ENCODE measurements around the gene PIR.

Gene PIR

DNA sequence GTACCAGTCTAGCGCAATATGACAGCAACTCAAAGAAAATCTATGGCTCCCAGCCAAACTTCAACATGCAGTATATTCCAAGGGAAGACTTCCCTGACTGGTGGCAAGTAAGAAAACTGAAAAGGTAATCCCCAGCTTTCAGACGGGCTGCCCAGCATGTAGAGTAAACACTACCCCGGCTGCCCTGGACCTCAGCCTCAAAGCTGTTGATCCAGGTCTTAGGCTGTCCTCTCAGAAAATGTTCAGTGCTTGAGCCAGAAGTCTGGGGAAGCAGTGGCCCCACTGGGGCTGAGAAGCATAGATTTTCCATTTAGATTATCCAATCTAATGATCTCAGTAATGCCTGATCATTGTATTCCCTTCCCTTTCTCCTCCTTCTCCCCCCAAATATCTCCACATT lies 29.3 kb upstream of the PIR start:
- TF ChIP-seq, protein P1, sequence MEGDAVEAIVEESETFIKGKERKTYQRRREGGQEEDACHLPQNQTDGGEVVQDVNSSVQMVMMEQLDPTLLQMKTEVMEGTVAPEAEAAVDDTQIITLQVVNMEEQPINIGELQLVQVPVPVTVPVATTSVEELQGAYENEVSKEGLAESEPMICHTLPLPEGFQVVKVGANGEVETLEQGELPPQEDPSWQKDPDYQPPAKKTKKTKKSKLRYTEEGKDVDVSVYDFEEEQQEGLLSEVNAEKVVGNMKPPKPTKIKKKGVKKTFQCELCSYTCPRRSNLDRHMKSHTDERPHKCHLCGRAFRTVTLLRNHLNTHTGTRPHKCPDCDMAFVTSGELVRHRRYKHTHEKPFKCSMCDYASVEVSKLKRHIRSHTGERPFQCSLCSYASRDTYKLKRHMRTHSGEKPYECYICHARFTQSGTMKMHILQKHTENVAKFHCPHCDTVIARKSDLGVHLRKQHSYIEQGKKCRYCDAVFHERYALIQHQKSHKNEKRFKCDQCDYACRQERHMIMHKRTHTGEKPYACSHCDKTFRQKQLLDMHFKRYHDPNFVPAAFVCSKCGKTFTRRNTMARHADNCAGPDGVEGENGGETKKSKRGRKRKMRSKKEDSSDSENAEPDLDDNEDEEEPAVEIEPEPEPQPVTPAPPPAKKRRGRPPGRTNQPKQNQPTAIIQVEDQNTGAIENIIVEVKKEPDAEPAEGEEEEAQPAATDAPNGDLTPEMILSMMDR (IDR thresholded peaks at IDR 0.05; ENCODE audit: low read depth, low read length), result no peak
- in situ Hi-C loops (cut with HindIII; ENCODE audit: low sequenced_read_pairs), result no loop called here
- no peak for DNase-seq (ENCODE audit: low read depth, low spot score)

GRCh38 chrX:15515931-15516330 lies 22.8 kb upstream of the PIR start:
- in situ Hi-C loops (cut with HindIII; ENCODE audit: low sequenced_read_pairs), result no loop called here
- TF ChIP-seq, protein P1 (IDR thresholded peaks at IDR 0.05; ENCODE audit: low read depth, low read length), result no peak
- DNase-seq (ENCODE audit: low read depth, low spot score), result no peak
- no peak overlapping the region for H3K4me3 ChIP-seq (ENCODE audit: low read depth, low read length)

More for the DNA sequence above, 29.3 kb upstream of the PIR start:
- no peak overlapping the region for H3K4me3 ChIP-seq (ENCODE audit: low read depth, low read length)

- TF ChIP-seq, protein P1 (IDR thresholded peaks at IDR 0.05; ENCODE audit: low read depth, low read length), result no peak
- in situ Hi-C loops (cut with HindIII; ENCODE audit: low sequenced_read_pairs), result no loop called here
- no peak for DNase-seq (ENCODE audit: low read depth, low spot score)
- no peak overlapping the region for H3K4me3 ChIP-seq (ENCODE audit: low read depth, low read length)
These were observed 21.1 kb upstream of the PIR start for GRCh38 chrX:15514279-15514678.

- TF ChIP-seq, protein P1 (IDR thresholded peaks at IDR 0.05; ENCODE audit: low read depth, low read length), result no peak
- no peak overlapping the region for H3K4me3 ChIP-seq (ENCODE audit: low read depth, low read length)
- DNase-seq (ENCODE audit: low read depth, low spot score), result no peak
- in situ Hi-C loops (cut with HindIII; ENCODE audit: low sequenced_read_pairs), result no loop called here
These were observed 19.4 kb upstream of the PIR start for GRCh38 chrX:15512401-15512965.

DNA sequence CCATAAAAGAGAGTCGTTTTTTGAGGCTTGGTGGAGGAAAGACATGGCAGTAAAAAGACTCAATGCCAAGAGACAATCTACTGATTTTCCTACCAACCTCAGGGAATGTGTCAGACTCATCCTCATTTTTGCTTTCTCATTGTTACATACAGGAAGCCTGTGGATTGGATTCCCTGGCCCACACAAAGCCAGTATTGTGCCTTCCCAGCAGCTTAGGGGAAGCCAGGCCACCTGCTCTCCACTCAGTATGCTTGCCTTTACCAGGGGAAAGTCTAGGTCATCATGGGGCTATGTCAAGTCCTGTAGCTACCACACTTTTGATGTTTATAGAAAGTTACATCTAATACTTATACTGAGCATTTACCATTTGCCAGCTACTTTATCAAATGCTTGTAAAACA lies 18.4 kb upstream of the PIR start:
- in situ Hi-C loops (cut with HindIII; ENCODE audit: low sequenced_read_pairs), result no loop called here
- no peak for DNase-seq (ENCODE audit: low read depth, low spot score)

GRCh38 chrX:15509845-15510244 lies 16.7 kb upstream of the PIR start:
- TF ChIP-seq, protein P1 (IDR thresholded peaks at IDR 0.05; ENCODE audit: low read depth, low read length), result no peak
- in situ Hi-C loops (cut with HindIII; ENCODE audit: low sequenced_read_pairs), result no loop called here
- H3K4me3 ChIP-seq (ENCODE audit: low read depth, low read length), result no peak overlapping the region
- DNase-seq (ENCODE audit: low read depth, low spot score), result no peak

More for the DNA sequence above, 18.4 kb upstream of the PIR start:
- H3K4me3 ChIP-seq (ENCODE audit: low read depth, low read length), result no peak overlapping the region
- TF ChIP-seq, protein P1 (IDR thresholded peaks at IDR 0.05; ENCODE audit: low read depth, low read length), result no peak
